ENCODE data around the gene CYP4F3.

Gene CYP4F3

GRCh38 chr19:15633082-15633835 lies 7.4 kb upstream of the CYP4F3 start:
- H3K4me3 ChIP-seq (ENCODE audit: control insufficient read depth, low read depth, low read length): no peak overlapping the region
- TF ChIP-seq CTCF (IDR thresholded peaks at IDR 0.05; ENCODE audit: control insufficient read depth, insufficient read depth, low read depth, low read length, missing control alignments): no peak
- DNase-seq (ENCODE audit: low read depth): no peak

- TF ChIP-seq CTCF (IDR thresholded peaks at IDR 0.05; ENCODE audit: control insufficient read depth, insufficient read depth, low read depth, low read length, missing control alignments): no peak
- H3K4me3 ChIP-seq (ENCODE audit: control insufficient read depth, low read depth, low read length): no peak overlapping the region
- no peak for DNase-seq (ENCODE audit: low read depth)
These were observed 6.6 kb upstream of the CYP4F3 start for GRCh38 chr19:15634105-15634504.

- H3K4me3 ChIP-seq (ENCODE audit: control insufficient read depth, low read depth, low read length): no peak overlapping the region
- DNase-seq (ENCODE audit: low read depth): no peak
- no peak for TF ChIP-seq CTCF (IDR thresholded peaks at IDR 0.05; ENCODE audit: control insufficient read depth, insufficient read depth, low read depth, low read length, missing control alignments)
These were observed 5.5 kb upstream of the CYP4F3 start for GRCh38 chr19:15635016-15635805.

- TF ChIP-seq CTCF (IDR thresholded peaks at IDR 0.05; ENCODE audit: control insufficient read depth, insufficient read depth, low read depth, low read length, missing control alignments): no peak
- DNase-seq (ENCODE audit: low read depth): no peak
- no peak overlapping the region for H3K4me3 ChIP-seq (ENCODE audit: control insufficient read depth, low read depth, low read length)
These were observed 4.7 kb upstream of the CYP4F3 start for GRCh38 chr19:15636026-15636425.

- no peak for DNase-seq (ENCODE audit: low read depth)
- TF ChIP-seq CTCF (IDR thresholded peaks at IDR 0.05; ENCODE audit: control insufficient read depth, insufficient read depth, low read depth, low read length, missing control alignments): no peak
- no peak overlapping the region for H3K4me3 ChIP-seq (ENCODE audit: control insufficient read depth, low read depth, low read length)
These were observed 1.1 kb upstream of the CYP4F3 start for GRCh38 chr19:15639596-15639995.

GRCh38 chr19:15640904-15641597 lies 354 bp downstream of the CYP4F3 start:
- DNase-seq (ENCODE audit: low read depth): no peak
- TF ChIP-seq CTCF (IDR thresholded peaks at IDR 0.05; ENCODE audit: control insufficient read depth, insufficient read depth, low read depth, low read length, missing control alignments): no peak
- no peak overlapping the region for H3K4me3 ChIP-seq (ENCODE audit: control insufficient read depth, low read depth, low read length)
